ENCODE data around the gene METTL22. TPM values are rescaled to one million over a fixed set of nuclear protein-coding genes. Genes with fewer than 3 reads are reported as not detected.

Gene METTL22
- total and polyA plus RNA-seq, 2 donors (not counting 3 experiments of a cell fraction or from before 2014, with no cell fraction given), result 42.0 to 52.6 TPM

- Histone ChIP-seq H3K27me3 (ENCODE audit: control insufficient read depth in 2 of 2, insufficient read depth in 2 of 2, low read length in 2 of 2) (peaks cover 0 to 2% of the 10 kb centered on the region in 2 experiments), H2AFZ (ENCODE audit: low read depth, low read length) (no peak overlapping the region), H3K36me3 (ENCODE audit: control insufficient read depth in 2 of 2, extremely low read depth in 1 of 2, insufficient read depth in 2 of 2, low read length in 2 of 2) (no peaks in the 10 kb centered on the region), H3K4me3 (replicated peaks in 1 of 3; ENCODE audit: insufficient read depth in 1 of 3, low read depth in 1 of 3, low read length in 3 of 3) (no peak overlapping the region), H3K79me2 (ENCODE audit: control insufficient read depth, insufficient read depth, low read length) (no peaks in the 10 kb centered on the region), H3K9me3 (replicated peaks; ENCODE audit: control insufficient read depth, insufficient read depth, low read length) (no peaks in the 10 kb centered on the region), H3K4me1 (ENCODE audit: control insufficient read depth, extremely low read depth, insufficient read depth, low read length) (no peaks in the 10 kb centered on the region), H3K4me2 (ENCODE audit: insufficient read depth, low read length) (no peak overlapping the region), H3K9ac (replicated peaks; ENCODE audit: extremely low read depth, insufficient read depth, low read length) (no peak overlapping the region), H3K27ac (ENCODE audit: insufficient read depth, low read depth, low read length) (no peak overlapping the region), H3K9me1 (replicated peaks; ENCODE audit: control insufficient read depth, extremely low read depth, insufficient read depth, low read length) (no peaks in the 10 kb centered on the region), H4K20me1 (replicated peaks; ENCODE audit: control insufficient read depth, extremely low read depth, insufficient read depth, low read length) (no peaks in the 10 kb centered on the region)
- ChIA-PET POLR2A (no interaction called here), CTCF (interaction anchor here (1.2 kb wide), 1 partner anchor 9 kb away, joined by 3 read pairs; no protein-coding TSS in a partner anchor)
- DNase-seq (ENCODE audit: low read depth, low spot score) (no peak), FAIRE-seq (no peak)
- intact Hi-C loops (cut with micrococcal nuclease) (no loop called here), dilution Hi-C loops (cut with MboI; ENCODE audit: extremely low pct_ligation_motif_present, low sequenced_read_pairs) (no loop called here)
- TF ChIP-seq GATA2 (IDR thresholded peaks at IDR 0.05; ENCODE audit: insufficient read depth, insufficient read length, low read depth, low read length) (no peak), MAX (IDR thresholded peaks at IDR 0.05; ENCODE audit: insufficient read depth, insufficient read length) (no peak), POLR2AphosphoS5 (IDR thresholded peaks at IDR 0.05; ENCODE audit: insufficient read depth, low read depth, low read length) (no peak), POLR2A (IDR thresholded peaks at IDR 0.05; ENCODE audit: low read depth, low read length) (no peak), CTCF (IDR thresholded peaks at IDR 0.05; ENCODE audit: extremely low read depth in 1 of 2, insufficient read depth in 1 of 2, low read depth in 1 of 2, low read length in 2 of 2) (no peak), EZH2 (IDR thresholded peaks at IDR 0.05; ENCODE audit: borderline replicate concordance, low read depth, low read length, severe bottlenecking) (no peak), FOS (IDR thresholded peaks at IDR 0.05; ENCODE audit: borderline replicate concordance, insufficient read depth, low read length) (no peak), JUN (IDR thresholded peaks at IDR 0.05; ENCODE audit: borderline replicate concordance, insufficient read depth, insufficient read length, low read depth) (no peak), MYC (IDR thresholded peaks at IDR 0.05; ENCODE audit: low read depth, low read length) (no peak)
- no TSS peak for BruUV-seq (replicated peaks)
These were observed 45.1 kb upstream of the METTL22 start for GRCh38 chr16:8576141-8577004.
